Epithelial cell of prostate (primary cell): ENCODE data around the gene ELF3.
"Not testable (repeated sequence)": the region's sequence is repeated elsewhere in the genome, so short reads cannot be mapped to it uniquely, and the experiment has no call there.

Source experiments
- DNase-seq: peaks from one replicate; pipeline ENCODE4 v3.0.0-alpha.2; 2011; ENCODE audit warnings: low read depth, low spot score
- H3K27ac ChIP-seq: fragments of 450-650 bp; 2 replicates; pipeline ENCODE4 v1.5.1; 2017; ENCODE audit warnings: mild to moderate bottlenecking

The ELF3 gene

DNA sequence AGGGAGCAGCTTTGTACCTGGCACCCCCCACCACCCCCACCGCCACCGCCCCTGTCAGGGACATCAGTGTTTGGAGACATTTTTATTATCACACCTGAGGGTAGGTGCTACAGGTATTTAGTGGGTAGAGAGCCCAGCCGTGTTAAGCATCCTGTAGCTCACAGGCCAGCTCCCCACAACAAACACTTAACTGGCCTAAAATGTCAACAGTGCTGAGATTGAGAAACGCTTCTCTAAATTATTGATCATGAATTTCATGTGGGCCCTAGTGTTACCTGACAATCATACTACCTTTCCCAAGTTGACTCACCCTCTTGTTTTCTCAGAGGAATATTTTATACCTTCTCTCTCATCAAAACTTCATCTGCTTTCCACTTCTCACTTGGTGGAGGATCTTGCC lies 21.4 kb downstream of the ELF3 start:
- peak overlapping the region; percentile 0 for H3K27ac ChIP-seq
- no peak for DNase-seq

DNA sequence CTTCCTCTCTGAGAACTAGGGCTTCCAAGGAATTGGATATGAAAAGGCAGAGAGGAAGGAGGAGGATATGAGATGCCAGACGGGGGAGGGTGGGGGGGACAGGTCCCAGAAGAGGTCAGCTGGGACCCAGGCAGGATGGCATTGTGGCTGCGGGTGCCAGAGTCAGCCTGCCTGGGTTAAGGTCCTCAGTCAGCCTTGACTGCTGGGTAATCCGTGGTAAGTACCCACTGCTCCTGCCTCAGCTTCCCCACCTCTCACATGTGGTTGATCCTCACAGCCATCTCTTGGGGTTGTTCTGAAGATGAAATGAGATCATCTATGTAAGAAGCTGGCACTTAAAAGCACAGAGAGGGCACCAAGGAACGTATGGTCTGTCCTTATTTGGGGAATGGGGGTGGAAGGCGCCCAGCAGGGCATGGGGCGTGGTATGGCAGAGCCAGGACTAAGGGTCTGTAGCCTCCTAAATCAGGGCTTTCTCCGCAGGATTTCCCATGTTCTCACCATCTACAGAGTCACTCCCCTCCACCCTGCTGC lies 23.8 kb downstream of the ELF3 start:
- peak overlapping the region; percentile 77 for H3K27ac ChIP-seq
- DNase-seq = no peak

DNA sequence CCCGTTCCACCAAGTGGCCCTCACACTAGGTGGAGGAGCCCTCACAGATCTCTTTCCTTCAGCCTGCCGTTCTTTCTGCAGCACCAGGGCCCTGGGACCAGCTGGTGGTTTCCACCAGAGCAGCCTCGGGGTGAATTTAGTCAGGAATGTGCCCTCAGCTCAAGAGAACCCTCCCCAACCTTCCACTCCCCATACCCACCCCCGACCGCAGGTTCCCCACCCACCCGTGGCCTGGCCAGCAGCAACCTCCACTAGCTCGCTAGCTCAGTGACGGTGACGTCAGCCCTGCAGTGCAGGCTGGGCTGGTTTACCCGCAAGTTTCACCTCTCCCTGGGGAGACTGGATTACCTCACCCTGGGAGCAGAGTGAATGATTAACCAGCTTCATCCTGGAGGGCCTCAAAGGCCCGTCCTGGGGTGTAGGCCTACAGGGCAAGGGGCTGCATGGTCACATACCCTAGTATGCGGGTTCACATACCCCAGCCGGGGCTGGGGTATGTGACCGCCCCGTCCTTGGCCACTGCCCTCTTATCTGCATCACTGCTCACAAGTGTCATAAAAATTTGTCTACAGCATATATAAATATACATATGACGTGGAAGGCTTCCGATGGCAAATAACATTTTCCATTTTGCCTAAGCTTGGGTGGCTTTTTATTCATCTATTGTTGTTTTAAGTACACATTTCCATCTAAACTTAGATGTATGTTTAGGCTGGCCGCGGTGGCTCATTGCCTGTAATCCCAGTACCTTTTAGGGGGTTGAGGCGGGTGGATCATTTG lies 24.5 kb downstream of the ELF3 start:
- peak; percentile 97 for DNase-seq

DNA sequence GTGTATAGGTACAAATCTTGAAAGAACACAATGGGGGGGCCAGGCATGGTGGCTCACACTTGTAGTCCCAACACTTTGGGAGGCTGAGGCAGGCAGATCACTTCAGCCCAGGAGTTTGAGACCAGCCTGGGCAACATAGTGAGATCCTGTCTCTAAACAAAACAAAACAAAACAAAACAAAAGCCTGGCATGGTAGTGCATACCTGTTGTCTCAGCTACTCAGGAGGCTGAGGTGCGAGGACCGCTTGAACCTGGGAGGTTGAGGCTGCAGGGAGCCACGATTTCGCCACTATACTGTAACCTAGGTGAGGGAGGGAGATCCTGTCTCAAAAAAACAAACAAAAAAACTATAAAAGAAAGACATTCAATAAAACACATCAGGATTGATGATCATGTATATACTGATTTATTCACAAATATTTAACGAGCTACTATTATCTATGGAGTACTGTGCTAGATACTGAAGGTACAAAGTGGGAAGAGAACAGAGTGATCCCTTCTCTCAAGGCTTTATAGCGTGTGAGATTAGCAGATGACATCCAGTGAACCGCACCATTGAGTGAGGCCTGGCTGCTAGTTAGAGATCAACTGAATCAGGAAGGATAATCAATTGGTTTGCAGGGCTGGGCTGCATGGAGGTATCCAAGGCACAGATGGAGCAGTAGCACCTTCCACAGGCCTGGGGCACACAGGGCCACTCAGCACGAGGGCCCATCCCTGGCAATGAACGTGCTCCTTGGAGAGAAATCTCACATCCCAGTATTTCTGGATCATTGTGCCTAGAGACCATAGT lies 26.4 kb downstream of the ELF3 start:
- DNase-seq = no peak
- H3K27ac ChIP-seq = no peak overlapping the region

More for the DNA sequence above, 24.5 kb downstream of the ELF3 start:
- peak overlapping the region; percentile 77 for H3K27ac ChIP-seq

DNA sequence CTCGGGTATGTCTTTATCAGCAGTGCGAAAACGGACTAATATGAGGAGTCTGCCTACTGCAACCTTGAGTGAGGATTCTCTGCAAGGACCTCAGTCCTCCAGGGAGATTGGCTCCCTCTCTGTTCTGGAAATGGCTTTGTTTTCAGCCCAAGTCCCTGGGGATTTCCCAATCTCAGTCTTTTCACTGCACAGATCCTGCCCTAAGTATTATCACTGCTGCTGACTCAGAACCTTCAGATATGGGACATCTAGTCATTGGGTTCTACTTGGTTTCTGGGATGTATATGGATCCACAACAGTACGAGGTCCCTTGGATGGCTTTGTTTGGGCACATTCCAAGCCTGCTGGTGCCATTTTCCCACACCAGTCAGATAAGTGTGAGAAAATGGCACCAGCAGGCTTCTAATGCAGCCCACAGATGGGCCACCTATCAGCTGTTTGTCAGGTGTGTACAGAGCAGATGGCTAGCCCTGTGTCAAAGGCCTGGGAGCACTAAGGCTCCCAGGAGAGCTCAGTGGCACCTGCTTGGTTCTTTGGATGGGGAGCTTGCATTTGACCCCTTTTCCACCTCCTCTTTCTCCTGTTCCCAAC lies 27.4 kb downstream of the ELF3 start:
- DNase-seq = no peak
- H3K27ac ChIP-seq = no peak overlapping the region

DNA sequence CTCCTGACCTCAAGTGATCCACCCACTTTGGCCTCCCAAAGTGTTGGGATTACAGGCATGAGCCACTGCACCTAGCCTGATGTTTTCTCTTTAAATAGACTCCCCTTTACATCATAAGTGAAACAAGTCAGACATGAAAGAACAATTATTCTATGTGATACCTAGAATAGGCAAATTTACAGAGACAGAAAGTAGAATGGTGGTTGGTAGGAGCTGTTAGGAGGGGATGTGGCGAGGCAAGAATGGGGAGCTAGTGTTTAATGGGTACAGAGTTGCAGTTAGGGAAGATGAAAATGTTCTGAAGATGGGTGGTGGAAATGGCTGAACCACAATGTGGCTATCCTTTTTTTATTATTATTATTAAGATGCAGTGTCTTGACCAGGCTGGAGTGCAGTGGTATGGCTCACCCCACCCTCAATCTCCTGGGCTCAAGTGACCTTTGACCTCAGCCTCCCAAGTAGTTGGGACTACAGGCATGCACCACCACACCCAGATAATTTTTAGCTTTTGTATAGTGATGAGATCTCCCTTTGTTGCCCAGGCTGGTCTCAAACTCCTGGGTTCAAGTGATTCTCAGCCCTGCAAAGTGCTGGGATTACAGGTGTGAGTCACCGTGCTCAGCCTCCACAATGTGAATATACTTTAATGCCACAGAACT lies 28.4 kb downstream of the ELF3 start:
- no peak for DNase-seq
- H3K27ac ChIP-seq = no peak overlapping the region

DNA sequence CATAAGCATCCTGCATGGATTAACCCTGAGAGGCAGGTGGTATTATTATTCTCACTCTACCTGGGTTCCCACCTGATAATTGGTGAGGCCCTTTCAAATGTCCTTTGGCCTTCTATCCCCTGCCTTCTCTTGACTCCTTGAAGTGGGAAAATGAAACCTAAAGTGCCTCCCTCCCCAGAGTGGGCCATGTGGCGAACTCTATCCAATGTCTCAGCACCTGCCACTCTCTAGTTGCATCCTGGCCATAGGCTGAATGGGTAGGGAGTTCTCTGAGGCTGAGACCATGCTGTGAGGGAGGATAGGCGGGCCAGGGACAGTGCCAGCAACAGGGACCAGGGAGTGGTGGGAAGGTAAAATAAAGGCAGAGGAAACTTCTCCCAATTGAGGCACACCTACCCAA lies 35.3 kb downstream of the ELF3 start:
- peak overlapping the region; percentile 89 for H3K27ac ChIP-seq

DNA sequence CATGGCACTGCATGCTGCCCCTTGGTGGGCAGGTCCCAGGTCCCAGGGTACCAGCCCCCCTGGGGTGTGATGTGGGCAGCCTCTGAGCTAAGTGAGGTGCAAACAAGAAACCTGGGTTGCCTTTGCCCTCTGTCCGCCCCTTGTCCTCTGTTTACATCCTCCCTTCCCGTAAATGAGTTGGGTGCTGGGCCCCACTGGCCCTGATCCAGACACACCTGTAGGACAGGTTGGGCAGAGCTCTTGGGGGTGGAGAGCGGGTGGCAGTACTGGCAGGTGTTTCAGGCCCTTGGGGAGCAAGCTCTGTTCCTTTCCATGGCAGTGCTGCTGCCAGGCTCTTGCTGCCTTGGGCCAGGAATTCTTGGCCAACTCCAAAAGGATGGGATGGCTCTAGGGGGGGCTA lies 35.8 kb downstream of the ELF3 start:
- DNase-seq = peak; percentile 80
- H3K27ac ChIP-seq = peak overlapping the region; percentile 89

More for the DNA sequence above, 35.3 kb downstream of the ELF3 start:
- no peak for DNase-seq

DNA sequence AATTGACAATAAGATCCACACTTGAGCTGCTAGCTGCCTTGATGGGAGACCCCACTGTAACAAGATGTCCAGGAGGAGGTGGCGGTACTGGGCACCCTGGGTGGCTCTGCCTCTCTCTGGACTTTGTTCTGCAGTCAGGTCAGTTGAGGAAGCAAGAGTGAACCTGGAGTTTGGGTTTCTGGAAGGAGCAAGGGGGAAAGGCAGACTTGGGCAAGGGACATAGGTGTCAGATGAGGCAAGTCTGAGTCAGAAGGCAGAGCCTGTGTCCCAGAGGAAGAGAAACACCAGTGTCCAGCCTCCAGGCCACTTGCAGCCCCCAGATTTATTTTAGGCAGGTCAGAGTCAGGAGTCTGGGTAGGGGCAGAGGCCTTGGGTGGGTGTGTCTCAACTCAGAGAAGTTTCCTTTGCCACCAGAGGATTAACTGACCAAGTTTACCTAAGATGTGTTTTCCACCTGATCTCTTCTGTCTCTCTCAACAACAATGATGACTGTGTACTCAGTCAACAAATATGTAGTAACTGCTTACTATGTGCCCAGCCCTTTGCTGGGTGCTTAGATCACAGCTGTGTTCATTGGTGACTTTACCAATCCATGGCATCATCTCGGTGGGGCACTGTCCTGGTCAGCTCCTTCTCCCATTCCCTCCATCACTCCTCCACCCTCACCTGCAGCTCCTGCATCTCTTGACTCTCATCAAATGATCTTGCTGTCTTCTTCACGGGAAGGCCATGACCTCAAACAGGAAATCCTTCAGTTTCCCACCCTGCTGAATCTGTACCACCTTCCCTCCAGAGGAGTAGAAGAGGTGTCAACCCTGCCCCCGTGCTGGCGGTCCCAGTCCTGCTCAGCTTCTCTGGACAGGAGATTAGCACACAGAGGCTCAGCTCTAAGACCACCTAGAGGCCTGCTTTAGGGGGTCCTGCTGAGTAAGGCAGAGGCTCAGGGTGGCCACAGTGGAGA lies 36.6 kb downstream of the ELF3 start:
- DNase-seq = peak; percentile 82
- peak overlapping the region; percentile 89 for H3K27ac ChIP-seq

DNA sequence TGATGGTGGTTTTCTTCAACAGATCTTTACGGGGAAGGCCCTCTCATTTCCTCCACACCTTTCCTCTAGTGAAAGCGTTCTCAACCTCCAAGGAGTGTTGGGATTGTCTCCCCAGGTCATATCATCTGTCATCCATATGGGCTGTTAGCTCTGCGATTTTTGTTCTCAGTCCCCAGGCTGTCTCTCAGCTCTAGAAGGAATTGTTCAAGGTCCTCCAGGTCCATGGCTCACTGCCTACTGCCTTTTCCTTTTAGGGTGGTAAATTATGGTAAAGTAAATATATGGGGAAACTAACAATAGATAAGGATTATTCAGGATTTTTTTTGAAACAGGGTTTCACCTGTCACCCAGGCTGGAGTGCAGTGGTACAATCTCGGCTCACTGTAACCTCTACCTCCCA lies 37.6 kb downstream of the ELF3 start:
- H3K27ac ChIP-seq = peak overlapping the region; percentile 89
- DNase-seq = no peak

DNA sequence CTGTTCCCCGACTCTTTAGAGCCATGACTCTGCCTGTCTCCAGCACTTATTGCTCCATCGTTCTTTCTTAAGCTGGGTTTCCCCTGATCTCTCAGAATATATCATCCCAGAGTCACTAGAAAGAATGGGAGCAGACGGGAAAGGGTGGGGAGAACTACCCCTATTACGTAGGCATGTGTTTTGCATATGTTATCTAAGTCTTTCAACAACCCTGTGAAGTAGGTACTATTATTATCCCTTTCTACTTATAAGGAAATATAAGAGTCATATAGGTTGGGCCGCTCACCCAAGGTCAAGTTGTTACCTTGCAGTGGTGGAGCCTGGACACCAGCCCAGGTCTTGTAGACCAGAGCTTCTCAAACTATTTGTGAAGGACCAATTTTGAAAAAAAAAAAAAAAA lies 38.7 kb downstream of the ELF3 start:
- no peak overlapping the region for H3K27ac ChIP-seq
- DNase-seq = no peak

DNA sequence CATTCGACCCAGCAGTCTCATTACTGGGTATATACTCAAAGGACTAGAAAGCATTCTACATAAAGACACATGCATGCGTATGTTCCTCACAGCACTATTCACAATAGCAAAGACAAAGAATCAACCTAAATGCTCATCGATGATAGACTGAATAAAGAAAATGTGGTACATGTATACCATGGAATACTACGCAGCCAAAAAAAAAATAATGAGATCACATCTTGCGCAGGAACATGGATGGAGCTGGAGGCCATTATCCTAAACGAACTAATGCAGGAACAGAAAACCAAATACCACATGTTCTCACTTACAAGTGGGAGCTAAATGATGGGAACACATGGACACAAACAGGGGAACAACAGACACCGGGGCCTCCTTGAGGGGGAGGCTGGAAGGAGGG lies 43.7 kb downstream of the ELF3 start:
- no peak for DNase-seq

DNA sequence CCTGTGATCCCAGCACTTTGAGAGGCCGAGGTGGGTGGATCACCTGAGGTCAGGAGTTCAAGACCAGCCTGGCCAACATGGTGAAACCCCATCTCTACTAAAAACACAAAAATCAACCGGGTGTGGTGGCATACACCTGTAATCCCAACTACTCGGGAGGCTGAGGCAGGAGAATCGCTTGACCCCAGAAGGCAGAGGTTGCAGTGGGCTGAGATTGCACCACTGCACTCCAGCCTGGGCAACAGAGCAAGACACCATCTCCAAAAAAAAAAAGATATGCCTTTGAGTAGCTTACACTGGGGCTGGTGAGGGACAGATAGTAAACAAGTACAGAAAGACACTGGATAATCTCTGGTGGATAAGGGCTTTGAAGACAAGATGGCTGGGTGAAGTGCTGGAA lies 44.3 kb downstream of the ELF3 start:
- H3K27ac ChIP-seq, DNase-seq: not testable (repeated sequence)

More for the DNA sequence above, 43.7 kb downstream of the ELF3 start:
- H3K27ac ChIP-seq = no peak overlapping the region

DNA sequence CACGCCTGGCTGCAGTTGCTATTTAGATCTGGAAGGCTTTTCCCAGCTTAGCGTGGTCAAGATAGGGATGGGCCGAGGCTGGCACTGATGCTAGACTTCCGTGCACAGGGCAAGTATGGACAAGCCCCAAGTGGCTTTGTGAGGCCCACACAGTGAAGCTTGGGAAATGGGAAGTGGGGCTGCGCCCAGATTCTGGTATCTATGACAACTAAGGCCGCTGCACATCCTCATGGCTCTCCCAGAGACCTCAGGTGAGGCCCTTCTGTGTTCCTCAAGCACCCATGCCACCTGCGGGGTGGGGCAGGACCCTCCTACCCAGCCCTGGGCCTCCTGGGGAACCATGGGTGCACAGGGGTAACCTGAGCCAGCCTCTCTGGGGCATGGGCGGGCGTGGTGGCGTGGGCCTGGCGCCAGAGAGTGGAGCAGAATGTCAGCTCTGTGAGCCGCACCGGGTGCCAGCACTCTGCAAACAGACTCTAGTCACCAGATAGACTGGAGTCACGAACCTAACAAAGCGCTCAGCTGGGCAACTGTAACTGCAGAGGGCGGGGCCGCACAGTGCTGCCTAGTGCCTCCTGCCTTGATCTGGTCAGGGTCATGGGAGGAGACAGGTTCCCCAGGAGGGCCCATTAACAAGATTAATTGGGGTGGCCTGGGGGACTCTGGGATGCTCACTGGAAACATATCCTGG lies 46.4 kb downstream of the ELF3 start:
- H3K27ac ChIP-seq = peak overlapping the region; percentile 88
- peak; percentile 86 for DNase-seq

DNA sequence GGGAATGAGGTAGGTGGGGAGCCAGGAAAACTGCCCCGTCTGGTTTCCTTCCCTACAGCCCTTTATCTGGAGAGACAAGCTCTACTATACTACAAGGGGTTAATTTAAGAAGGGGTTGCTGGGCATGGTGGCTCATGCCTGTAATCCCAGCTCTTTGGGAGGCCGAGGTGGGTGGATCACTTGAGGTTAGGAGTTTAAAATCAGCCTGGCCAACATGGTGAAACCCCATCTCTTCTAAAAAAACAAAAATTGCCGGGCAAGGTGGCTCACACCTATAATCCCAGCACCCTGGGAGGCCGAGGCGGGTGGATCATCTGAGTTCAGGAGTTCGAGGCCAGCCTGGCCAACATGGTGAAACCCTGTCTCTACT lies 46.9 kb downstream of the ELF3 start:
- DNase-seq = not testable (repeated sequence)
- H3K27ac ChIP-seq = peak overlapping the region; percentile 88

DNA sequence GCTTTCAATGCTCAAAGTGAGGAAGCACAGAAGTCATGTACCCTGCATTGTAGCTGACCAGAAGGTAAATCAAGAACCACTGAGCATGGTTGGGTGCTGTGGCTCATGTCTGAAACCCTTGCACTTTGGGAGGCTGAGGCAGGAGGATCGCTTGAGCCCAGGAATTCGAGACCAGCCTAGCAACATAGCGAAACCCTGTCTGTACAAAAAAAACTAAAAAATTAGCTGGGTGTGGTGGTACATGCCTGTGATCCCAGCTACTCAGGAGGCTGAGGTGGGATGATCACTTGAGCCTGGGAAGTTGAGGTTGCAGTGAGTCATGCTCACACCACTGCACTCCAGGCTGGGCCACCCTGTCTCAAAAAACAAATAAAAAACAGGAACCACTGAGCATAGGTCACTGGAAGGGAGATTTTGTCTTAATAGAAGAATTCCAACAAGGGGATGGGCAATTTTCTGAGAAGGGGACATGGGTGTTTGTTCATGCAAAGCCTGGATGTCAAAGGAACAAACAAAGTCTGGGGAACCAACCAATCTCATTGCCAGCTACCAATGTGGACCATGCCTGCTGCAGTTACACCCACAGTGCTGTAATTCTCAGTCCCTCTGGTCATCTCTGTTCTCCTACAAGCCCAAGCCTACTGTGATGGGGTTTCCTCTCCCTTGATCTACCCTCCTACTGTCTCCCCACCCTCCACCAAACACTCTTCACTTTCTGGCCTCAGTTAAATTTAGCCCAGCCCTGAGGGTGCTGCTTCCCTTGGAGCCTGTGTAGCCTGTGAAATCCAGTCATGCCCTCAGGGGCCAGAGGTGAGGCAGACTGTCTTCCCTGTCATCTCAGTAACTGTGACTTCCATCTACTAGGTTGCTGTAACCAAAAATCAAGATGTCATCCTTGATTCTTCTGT lies 47.9 kb downstream of the ELF3 start:
- H3K27ac ChIP-seq = peak overlapping the region; percentile 88
- DNase-seq = no peak

DNA sequence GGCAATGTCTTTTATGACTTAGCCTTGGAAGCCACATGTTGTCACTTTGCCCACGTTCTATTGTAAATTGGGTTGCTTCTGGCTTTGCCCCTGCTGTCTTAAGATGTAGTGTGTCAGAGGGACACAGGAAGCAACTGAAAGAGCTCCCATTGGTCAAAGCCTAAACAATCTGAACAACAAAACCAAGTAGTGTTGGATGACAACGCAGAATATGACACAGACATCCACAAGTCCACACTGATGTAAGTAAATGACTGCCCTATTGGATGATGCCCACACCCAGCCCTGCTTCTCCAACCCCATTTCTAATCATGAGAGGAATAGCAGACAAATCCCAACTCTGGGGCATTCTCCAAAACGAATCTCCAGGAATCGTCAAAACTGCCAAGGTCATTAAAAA lies 50.7 kb downstream of the ELF3 start:
- no peak overlapping the region for H3K27ac ChIP-seq
- DNase-seq = no peak

DNA sequence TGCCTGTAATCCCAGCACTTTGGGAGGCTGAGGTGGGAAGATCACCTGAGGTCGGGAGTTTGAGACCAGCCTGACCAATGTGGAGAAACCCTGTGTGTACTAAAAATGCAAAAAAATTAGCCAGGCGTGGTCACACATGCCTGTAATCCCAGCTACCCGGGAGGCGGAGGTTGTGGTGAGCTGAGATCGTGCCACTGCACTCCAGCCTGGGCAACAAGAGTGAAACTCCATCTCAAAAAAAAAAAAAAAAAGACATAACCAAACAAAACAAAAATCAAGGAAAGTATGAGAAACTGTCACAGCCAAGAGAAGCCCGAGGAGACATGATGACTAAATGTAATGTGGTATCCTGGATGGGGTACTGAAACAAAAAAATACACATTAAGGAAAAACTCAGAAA lies 51.4 kb downstream of the ELF3 start:
- DNase-seq, H3K27ac ChIP-seq: not testable (repeated sequence)
